HCT116 (cell line): ENCODE measurements around the gene TGM2. TPM values are rescaled to one million over a fixed set of nuclear protein-coding genes. Genes with fewer than 3 reads are reported as not detected.

Experiments used
- ATAC-seq: fragments of 200-7000 bp; cut with Tn5 transposase; 2 replicates; pipeline ENCODE4 v1.9.1; 2020; ENCODE audit warnings: mild to moderate bottlenecking, moderate library complexity
- BruUV-seq: library from RNA; stranded (reverse); fragments of 400-500 nt; replicated peaks from 2 replicates; lab custom pipeline; 2021; lab: Mats Ljungman, UMichigan
- CTCF ChIA-PET: fragments of 300-600 bp; sonication (Branson Sonifier 250); formaldehyde crosslinking; loops from one replicate; lab custom pipeline; 2021; ENCODE audit warnings: antibody characterized with exemption; lab: Charles Lee
- POLR2A ChIA-PET: fragments of 300-600, 350-600 bp; sonication (Branson Sonifier 250); formaldehyde crosslinking; loops from one replicate; lab custom pipeline; 2021; ENCODE audit warnings: antibody characterized with exemption; lab: Charles Lee
- RAD21 ChIA-PET, 2 experiments: fragments of 300-600 bp; sonication (Branson Sonifier 250); formaldehyde crosslinking; loops; one replicate each; lab custom pipeline; 2023; ENCODE audit warnings: low total read pairs in 2 of 2; ENCODE audit not compliant: uncharacterized antibody in 2 of 2, unreplicated experiment in 2 of 2, low non-redundant PET in 1 of 2; lab: Charles Lee
- DNase-seq: peaks from one replicate; pipeline ENCODE4 v3.0.0-alpha.2; 2010; ENCODE audit warnings: low read depth, low spot score
- H2AFZ ChIP-seq: fragments of 200-600 bp; shearing (Covaris generic), sonication (generic); 2 replicates; pipeline ENCODE4 v1.6.1; 2017; ENCODE audit warnings: low read depth, mixed run types, mixed read lengths, antibody characterized with exemption, low read length; ENCODE audit not compliant: poor library complexity, severe bottlenecking
- H3K27ac ChIP-seq: 2 replicates; pipeline ENCODE4 v1.5.1; 2012; ENCODE audit warnings: low read depth, low read length
- H3K27me3 ChIP-seq: fragments of 200-600 bp; sonication (generic); 2 replicates; pipeline ENCODE4 v1.6.1; 2016; ENCODE audit warnings: mixed run types, low read length, mixed read lengths; ENCODE audit not compliant: insufficient read depth
- H3K36me3 ChIP-seq, 2 experiments: fragments of 200-500 bp in 1 of 2; fragments of 200-600 bp in 1 of 2; sonication (Bioruptor generic) in 1 of 2; sonication (generic) in 1 of 2; 2 replicates each; pipeline versions ENCODE4 v1.5.1 to v1.6.1; 2014 to 2016; ENCODE audit warnings: low read length in 2 of 2, inconsistent platforms in 1 of 2, mixed read lengths in 1 of 2, mixed run types in 1 of 2; ENCODE audit not compliant: insufficient read depth in 2 of 2, control insufficient read depth in 1 of 2
- H3K4me1 ChIP-seq, 2 experiments: fragments of 200-600 bp in 1 of 2; sonication (generic) in 1 of 2; 2 replicates each; pipeline versions ENCODE4 v1.5.1 to v1.6.1; 2012 to 2017; ENCODE audit warnings: low read length in 2 of 2, inconsistent platforms in 1 of 2, mild to moderate bottlenecking in 1 of 2, mixed read lengths in 1 of 2, mixed run types in 1 of 2, moderate library complexity in 1 of 2; ENCODE audit not compliant: insufficient read depth in 2 of 2, control insufficient read depth in 1 of 2
- H3K4me2 ChIP-seq: fragments of 200-600 bp; sonication (generic); 2 replicates; pipeline ENCODE4 v1.6.1; 2017; ENCODE audit warnings: mixed run types, low read length, mixed read lengths
- H3K4me3 ChIP-seq, 2 experiments: fragments of 200-600 bp in 1 of 2; sonication (generic) in 1 of 2; replicated peaks in 1 of 2; 2 replicates each; pipeline ENCODE4 v1.5.1; 2011 to 2016; ENCODE audit warnings: low read length in 2 of 2, control low read depth in 1 of 2, low read depth in 1 of 2, mild to moderate bottlenecking in 1 of 2, mixed read lengths in 1 of 2, mixed run types in 1 of 2
- H3K79me2 ChIP-seq: fragments of 200-600 bp; sonication (generic); 2 replicates; pipeline ENCODE4 v1.6.1; 2017; ENCODE audit warnings: mild to moderate bottlenecking, mixed run types, low read length, moderate library complexity, mixed read lengths; ENCODE audit not compliant: insufficient read depth
- H3K9ac ChIP-seq: fragments of 200-600 bp; sonication (generic); 2 replicates; pipeline ENCODE4 v1.6.1; 2016; ENCODE audit warnings: low read length, mixed read lengths
- H3K9me2 ChIP-seq: fragments of 200-600 bp; sonication (generic), shearing (Covaris generic); 2 replicates; pipeline ENCODE4 v1.6.1; 2017; ENCODE audit warnings: mixed run types, mild to moderate bottlenecking, moderate library complexity; ENCODE audit not compliant: insufficient read depth
- H3K9me3 ChIP-seq, 2 experiments: fragments of 200-500 bp in 1 of 2; fragments of 200-600 bp in 1 of 2; sonication (Bioruptor generic) in 1 of 2; sonication (generic) in 1 of 2; 2 replicates each; pipeline ENCODE4 v1.6.1; 2014 to 2017; ENCODE audit warnings: low read length in 2 of 2, mixed read lengths in 2 of 2, inconsistent platforms in 1 of 2, low read depth in 1 of 2, mild to moderate bottlenecking in 1 of 2, mixed run types in 1 of 2, moderate library complexity in 1 of 2; ENCODE audit not compliant: control insufficient read depth in 1 of 2, insufficient read depth in 1 of 2
- H4K20me1 ChIP-seq: fragments of 200-600 bp; sonication (generic), shearing (Covaris generic); 2 replicates; pipeline ENCODE4 v1.6.1; 2017; ENCODE audit warnings: mixed run types, mild to moderate bottlenecking, moderate library complexity; ENCODE audit not compliant: insufficient read depth
- CBX3 ChIP-seq: IDR thresholded peaks from 2 replicates; pipeline ENCODE4 v1.6.1; 2012; ENCODE audit warnings: low read depth
- CEBPB ChIP-seq: IDR thresholded peaks from 2 replicates; pipeline ENCODE4 v1.6.1; 2012; ENCODE audit warnings: low read depth
- EGR1 ChIP-seq: IDR thresholded peaks from 2 replicates; pipeline ENCODE4 v1.6.1; 2012; ENCODE audit warnings: low read depth
- ELF1 ChIP-seq: IDR thresholded peaks from 2 replicates; pipeline ENCODE4 v1.6.1; 2012; ENCODE audit warnings: low read depth, borderline replicate concordance
- EZH2 ChIP-seq: fragments of 200-600 bp; sonication (generic); IDR thresholded peaks from 2 replicates; pipeline ENCODE4 v1.6.1; 2017; ENCODE audit warnings: antibody characterized with exemption, mixed run types
- EZH2phosphoT487 ChIP-seq: fragments of 200-600 bp; IDR thresholded peaks from 2 replicates; pipeline ENCODE4 v1.6.1; 2018; ENCODE audit warnings: antibody characterized with exemption, borderline replicate concordance
- FOSL1 ChIP-seq: IDR thresholded peaks from 2 replicates; pipeline ENCODE4 v1.6.1; 2012; ENCODE audit warnings: low read depth
- POLR2AphosphoS5 ChIP-seq: IDR thresholded peaks from 2 replicates; pipeline ENCODE4 v1.6.1; 2011; ENCODE audit warnings: mild to moderate bottlenecking, low read depth, low read length, moderate library complexity
- RAD21 ChIP-seq: IDR thresholded peaks from 2 replicates; pipeline ENCODE4 v1.6.1; 2012; ENCODE audit warnings: low read depth, mild to moderate bottlenecking
- SIN3A ChIP-seq: IDR thresholded peaks from 2 replicates; pipeline ENCODE4 v1.6.1; 2012; ENCODE audit warnings: low read depth
- SRF ChIP-seq: IDR thresholded peaks from 2 replicates; pipeline ENCODE4 v1.6.1; 2012; ENCODE audit warnings: low read depth
- TCF7L2 ChIP-seq: IDR thresholded peaks from 2 replicates; pipeline ENCODE4 v1.7.0; 2011; ENCODE audit warnings: borderline replicate concordance, inconsistent platforms; ENCODE audit not compliant: insufficient read depth, insufficient read length; ENCODE audit errors: extremely low read depth
- YY1 ChIP-seq: IDR thresholded peaks from 2 replicates; pipeline ENCODE4 v1.6.1; 2011; ENCODE audit warnings: low read length, low read depth, moderate library complexity, mild to moderate bottlenecking; ENCODE audit not compliant: insufficient replicate concordance; ENCODE audit errors: extremely low read depth
- intact Hi-C: fragments of 100-400 bp; cut with micrococcal nuclease; formaldehyde crosslinking; loops from 2 replicates; pipeline ENCODE4 v1.10.0; 2022
- total RNA-seq: library from RNA; stranded (reverse); gene quantifications from one replicate; pipeline ENCODE4 v1.2.1, GENCODE V29; 2021; ENCODE audit not compliant: unreplicated experiment
- TF ChIP-seq, protein P1 (sequence below): IDR thresholded peaks from 2 replicates; pipeline ENCODE4 v1.6.1; 2012
- TF ChIP-seq, protein P2 (sequence below): IDR thresholded peaks from 2 replicates; pipeline ENCODE4 v1.6.1; 2012
- TF ChIP-seq, protein P3 (sequence below): IDR thresholded peaks from 2 replicates; pipeline ENCODE4 v1.6.1; 2012; ENCODE audit warnings: low read depth

Gene TGM2
- total RNA-seq, 1 experiment from 2014 or later, result 6.1 TPM

DNA sequence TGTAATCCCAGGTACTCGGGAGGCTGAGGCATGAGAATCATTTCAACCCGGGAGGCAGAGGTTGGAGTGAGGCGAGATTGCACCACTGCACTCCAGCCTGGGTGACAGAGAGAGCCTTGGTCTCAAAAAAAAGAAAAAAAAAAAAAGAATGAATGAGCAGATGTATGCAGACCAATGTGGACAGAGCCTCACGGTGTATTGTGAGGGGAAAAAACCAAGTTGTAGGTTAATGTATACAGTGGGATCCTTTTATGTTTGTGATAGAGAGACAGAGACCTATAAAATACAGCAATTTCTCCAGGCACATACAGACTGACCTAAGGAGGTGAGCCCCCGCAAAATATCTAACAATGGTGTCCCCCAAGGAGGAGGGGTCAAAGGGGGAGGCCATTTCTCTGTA is 11.7 kb downstream of the TGM2 start:
- intact Hi-C loops, result no loop called here
- Histone ChIP-seq H2AFZ (no peak overlapping the region), H3K4me2 (no peak overlapping the region), H3K9ac (no peak overlapping the region), H3K9me2 (no peaks in the 10 kb centered on the region), H4K20me1 (no peaks in the 10 kb centered on the region), H3K36me3 (no peaks in the 10 kb centered on the region), H3K27me3 (no peaks in the 10 kb centered on the region), H3K4me1 (peaks cover 0 to 18% of the 10 kb centered on the region in 2 experiments; a peak in 2 of 4 replicates), H3K4me3 (no peak overlapping the region), H3K27ac (no peak overlapping the region), H3K79me2 (no peaks in the 10 kb centered on the region), H3K9me3 (no peaks in the 10 kb centered on the region)
- ChIA-PET CTCF (no interaction called here), POLR2A (no interaction called here), RAD21 (no interaction called here)
- TF ChIP-seq EGR1 (no peak), ELF1 (no peak), SIN3A (no peak), YY1 (no peak), FOSL1 (no peak), SRF (no peak), POLR2AphosphoS5 (no peak), TCF7L2 (no peak), EZH2phosphoT487 (no peak), CBX3 (no peak), RAD21 (no peak), CEBPB (no peak), EZH2 (no peak)
- TF ChIP-seq, protein P1, sequence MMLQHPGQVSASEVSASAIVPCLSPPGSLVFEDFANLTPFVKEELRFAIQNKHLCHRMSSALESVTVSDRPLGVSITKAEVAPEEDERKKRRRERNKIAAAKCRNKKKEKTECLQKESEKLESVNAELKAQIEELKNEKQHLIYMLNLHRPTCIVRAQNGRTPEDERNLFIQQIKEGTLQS, result no peak
- TF ChIP-seq, protein P2, sequence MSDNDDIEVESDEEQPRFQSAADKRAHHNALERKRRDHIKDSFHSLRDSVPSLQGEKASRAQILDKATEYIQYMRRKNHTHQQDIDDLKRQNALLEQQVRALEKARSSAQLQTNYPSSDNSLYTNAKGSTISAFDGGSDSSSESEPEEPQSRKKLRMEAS, result no peak
- TF ChIP-seq, protein P3, sequence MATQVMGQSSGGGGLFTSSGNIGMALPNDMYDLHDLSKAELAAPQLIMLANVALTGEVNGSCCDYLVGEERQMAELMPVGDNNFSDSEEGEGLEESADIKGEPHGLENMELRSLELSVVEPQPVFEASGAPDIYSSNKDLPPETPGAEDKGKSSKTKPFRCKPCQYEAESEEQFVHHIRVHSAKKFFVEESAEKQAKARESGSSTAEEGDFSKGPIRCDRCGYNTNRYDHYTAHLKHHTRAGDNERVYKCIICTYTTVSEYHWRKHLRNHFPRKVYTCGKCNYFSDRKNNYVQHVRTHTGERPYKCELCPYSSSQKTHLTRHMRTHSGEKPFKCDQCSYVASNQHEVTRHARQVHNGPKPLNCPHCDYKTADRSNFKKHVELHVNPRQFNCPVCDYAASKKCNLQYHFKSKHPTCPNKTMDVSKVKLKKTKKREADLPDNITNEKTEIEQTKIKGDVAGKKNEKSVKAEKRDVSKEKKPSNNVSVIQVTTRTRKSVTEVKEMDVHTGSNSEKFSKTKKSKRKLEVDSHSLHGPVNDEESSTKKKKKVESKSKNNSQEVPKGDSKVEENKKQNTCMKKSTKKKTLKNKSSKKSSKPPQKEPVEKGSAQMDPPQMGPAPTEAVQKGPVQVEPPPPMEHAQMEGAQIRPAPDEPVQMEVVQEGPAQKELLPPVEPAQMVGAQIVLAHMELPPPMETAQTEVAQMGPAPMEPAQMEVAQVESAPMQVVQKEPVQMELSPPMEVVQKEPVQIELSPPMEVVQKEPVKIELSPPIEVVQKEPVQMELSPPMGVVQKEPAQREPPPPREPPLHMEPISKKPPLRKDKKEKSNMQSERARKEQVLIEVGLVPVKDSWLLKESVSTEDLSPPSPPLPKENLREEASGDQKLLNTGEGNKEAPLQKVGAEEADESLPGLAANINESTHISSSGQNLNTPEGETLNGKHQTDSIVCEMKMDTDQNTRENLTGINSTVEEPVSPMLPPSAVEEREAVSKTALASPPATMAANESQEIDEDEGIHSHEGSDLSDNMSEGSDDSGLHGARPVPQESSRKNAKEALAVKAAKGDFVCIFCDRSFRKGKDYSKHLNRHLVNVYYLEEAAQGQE, result no peak
- DNase-seq, result no peak
- no TSS peak for BruUV-seq
- ATAC-seq, result no peak
